ENCODE data around the gene MYO3B.

MYO3B gene

DNA sequence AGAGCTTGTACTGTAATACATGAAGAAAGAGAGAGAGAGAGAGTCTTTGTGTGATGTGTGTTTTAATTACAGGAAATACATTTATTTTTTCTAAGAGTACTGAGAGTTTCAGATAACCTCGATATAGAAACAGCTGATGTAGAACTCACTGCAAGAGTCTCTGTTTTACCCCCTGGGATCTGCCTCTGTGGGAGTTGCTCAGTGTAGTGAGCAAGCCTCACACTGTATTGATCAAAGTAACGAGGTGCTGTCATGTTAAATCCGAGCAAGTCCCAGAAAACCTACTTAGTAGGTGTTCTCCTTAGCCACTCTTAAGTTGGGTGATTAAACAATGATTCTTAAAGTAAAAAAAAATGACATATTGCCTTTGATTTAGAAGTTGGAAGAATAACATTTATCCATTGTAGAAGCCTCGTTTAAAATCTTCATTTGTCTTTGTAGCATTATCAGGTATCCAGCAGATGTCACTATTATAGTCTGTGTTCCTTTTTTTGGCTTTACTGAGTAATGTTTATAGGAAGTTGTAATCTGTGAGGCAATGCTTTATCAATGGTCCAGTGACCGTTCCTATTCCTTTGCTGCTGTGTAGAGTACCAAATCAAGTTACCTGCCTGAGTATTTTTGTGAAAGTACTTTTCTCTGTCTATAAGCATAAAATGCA, 219.0 kb downstream of the MYO3B start:
- TF ChIP-seq, protein P1, sequence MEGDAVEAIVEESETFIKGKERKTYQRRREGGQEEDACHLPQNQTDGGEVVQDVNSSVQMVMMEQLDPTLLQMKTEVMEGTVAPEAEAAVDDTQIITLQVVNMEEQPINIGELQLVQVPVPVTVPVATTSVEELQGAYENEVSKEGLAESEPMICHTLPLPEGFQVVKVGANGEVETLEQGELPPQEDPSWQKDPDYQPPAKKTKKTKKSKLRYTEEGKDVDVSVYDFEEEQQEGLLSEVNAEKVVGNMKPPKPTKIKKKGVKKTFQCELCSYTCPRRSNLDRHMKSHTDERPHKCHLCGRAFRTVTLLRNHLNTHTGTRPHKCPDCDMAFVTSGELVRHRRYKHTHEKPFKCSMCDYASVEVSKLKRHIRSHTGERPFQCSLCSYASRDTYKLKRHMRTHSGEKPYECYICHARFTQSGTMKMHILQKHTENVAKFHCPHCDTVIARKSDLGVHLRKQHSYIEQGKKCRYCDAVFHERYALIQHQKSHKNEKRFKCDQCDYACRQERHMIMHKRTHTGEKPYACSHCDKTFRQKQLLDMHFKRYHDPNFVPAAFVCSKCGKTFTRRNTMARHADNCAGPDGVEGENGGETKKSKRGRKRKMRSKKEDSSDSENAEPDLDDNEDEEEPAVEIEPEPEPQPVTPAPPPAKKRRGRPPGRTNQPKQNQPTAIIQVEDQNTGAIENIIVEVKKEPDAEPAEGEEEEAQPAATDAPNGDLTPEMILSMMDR (IDR thresholded peaks at IDR 0.05; ENCODE audit: insufficient read depth, low read depth, low read length, missing control alignments), result peak; percentile 38
- H3K4me3 ChIP-seq (ENCODE audit: low read length), result no peak overlapping the region
- peak; percentile 14 for DNase-seq (ENCODE audit: low read depth)

DNA sequence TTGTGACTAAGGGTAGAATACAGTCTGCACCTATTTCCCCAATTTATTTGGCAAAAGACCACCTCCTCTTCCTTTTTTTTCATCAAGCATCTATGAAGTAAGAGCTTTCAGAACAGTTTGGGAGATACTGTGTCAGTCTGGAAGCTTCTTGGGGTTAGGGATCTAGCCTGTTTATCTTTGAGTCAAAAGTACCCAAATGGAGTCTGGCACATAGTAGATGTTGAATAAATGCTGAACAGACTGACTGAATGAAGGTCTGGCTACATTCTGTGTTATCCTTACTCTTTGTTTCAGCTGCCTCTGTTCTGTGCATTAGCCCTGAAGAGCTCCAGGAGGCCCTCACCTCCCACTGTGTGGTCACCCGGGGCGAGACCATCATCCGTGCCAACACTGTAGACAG, 223.2 kb downstream of the MYO3B start:
- H3K4me3 ChIP-seq (ENCODE audit: low read length), result no peak overlapping the region
- TF ChIP-seq, protein P1 (IDR thresholded peaks at IDR 0.05; ENCODE audit: insufficient read depth, low read depth, low read length, missing control alignments), result no peak
- no peak for DNase-seq (ENCODE audit: low read depth)

DNA sequence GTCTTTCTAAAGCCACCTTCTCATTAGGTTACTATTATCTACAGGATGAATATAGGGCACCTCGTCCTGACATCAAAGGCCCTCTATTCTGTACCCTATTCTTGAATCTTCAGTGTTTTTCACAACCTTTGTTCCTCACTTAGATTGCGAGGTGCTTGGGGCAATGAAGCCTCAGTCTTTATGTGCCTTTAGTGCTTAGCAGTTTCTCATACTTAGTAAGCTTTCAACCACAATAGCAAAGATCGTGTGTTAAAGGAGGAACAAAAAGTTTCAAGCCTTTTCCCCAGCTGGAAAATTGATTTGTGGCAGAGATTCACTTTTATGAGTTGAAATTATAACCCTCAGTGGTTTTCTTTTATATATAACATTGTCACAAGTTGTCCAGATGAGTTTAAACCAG, 226.9 kb downstream of the MYO3B start:
- no peak for DNase-seq (ENCODE audit: low read depth)
- TF ChIP-seq, protein P1 (IDR thresholded peaks at IDR 0.05; ENCODE audit: insufficient read depth, low read depth, low read length, missing control alignments), result no peak
- H3K4me3 ChIP-seq (ENCODE audit: low read length), result no peak overlapping the region

DNA sequence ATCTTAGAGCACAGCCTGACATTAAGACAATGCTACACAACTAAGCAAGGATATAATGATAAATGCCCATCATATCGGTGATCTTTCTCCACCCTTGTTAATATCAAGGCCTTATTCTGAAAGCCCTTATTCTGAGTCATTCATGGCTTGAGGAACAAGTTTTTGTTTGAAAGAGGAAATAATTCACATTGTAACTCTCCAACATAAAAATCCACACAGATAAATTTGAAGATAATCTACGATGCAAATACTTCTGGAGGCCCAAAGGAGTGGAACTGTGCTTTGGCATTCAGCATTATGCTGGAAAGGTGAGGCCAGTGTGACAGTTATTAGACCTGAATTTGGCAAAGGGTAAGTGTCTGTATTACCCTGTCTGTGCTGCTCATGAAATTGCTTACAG, 227.4 kb downstream of the MYO3B start:
- DNase-seq (ENCODE audit: low read depth), result no peak
- TF ChIP-seq, protein P1 (IDR thresholded peaks at IDR 0.05; ENCODE audit: insufficient read depth, low read depth, low read length, missing control alignments), result no peak
- H3K4me3 ChIP-seq (ENCODE audit: low read length), result no peak overlapping the region

DNA sequence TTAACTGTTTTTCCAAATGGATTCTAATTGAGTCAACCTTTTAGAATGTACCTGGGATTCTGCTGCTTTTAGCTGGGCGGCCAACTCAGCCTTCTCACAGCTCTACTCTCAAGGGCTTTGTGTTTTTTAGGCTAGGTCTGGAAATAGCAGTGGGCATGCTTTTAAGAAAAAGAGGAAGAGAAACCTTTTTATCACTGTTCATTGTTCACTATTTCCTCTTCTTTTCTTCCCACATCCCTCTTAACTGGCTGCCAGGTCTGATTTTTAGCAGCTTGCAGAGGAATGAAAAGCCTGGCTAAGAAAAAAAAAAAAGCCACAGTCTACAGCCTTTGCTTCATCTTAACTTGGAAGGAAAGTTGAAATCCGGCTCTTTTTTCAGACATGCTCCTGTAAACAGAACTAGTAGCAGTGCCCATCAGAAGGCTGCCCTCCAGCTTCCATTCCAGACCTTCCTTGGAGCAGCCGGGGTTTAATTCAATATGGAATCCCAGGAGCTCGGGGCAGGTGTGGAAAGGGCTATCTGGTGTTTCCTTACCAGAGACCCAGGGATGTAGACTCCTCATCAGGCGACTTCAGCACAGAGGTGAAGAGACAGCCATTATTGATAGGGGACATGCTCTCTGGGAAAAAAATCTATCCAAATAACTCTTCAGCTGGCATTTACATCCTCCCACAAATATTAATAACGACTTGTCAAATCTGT, 230.7 kb downstream of the MYO3B start:
- TF ChIP-seq, protein P1 (IDR thresholded peaks at IDR 0.05; ENCODE audit: insufficient read depth, low read depth, low read length, missing control alignments), result no peak
- DNase-seq (ENCODE audit: low read depth), result no peak
- H3K4me3 ChIP-seq (ENCODE audit: low read length), result no peak overlapping the region

DNA sequence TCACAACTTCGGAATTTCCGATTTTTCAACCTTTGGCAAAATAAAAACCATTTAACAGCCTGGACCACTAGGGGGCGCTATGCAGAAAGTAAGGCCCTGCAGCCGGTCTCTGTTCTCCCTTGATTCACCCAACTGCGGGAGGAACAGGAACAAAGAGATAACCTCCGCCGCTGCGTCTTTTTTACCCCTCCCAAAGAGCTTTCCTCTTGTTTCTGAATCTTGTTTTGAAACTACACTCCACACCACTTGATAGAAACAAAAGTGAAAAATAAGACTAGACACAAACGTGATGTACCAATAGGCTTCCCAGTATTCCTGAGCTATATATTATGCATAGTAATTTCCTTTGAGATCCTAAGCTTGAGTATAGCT, 231.2 kb downstream of the MYO3B start:
- TF ChIP-seq, protein P1 (IDR thresholded peaks at IDR 0.05; ENCODE audit: insufficient read depth, low read depth, low read length, missing control alignments), result peak; percentile 84
- DNase-seq (ENCODE audit: low read depth), result peak; percentile 72
- no peak overlapping the region for H3K4me3 ChIP-seq (ENCODE audit: low read length)

DNA sequence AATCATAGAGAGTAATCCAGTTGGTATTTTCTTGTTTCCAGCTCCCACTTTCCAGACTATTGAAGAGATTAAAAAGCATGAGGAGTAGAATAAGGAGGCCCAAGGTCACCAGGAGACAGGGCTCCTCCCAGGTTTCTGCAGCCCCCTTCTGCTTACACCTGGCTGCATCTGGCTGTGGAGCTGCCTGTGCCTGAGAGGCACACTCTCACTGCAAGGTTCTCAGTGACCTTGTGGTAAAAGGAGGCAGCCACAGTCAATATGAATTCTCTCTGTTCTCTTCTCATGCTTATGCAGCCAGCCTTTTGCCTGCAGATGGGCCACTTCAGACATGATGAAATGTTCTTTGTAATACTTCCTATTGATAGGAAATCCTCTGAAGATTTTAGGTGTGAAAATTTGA, 233.7 kb downstream of the MYO3B start:
- TF ChIP-seq, protein P1 (IDR thresholded peaks at IDR 0.05; ENCODE audit: insufficient read depth, low read depth, low read length, missing control alignments), result no peak
- no peak overlapping the region for H3K4me3 ChIP-seq (ENCODE audit: low read length)
- no peak for DNase-seq (ENCODE audit: low read depth)

Data from epithelial cell of esophagus (primary cell).